NCI-H2171 (cell line): ENCODE results near the gene BTBD9.

Experiments
- DNase-seq: peaks from one replicate; lab custom pipeline; 2025; lab: John Stamatoyannopoulos, UW

Gene BTBD9

DNA sequence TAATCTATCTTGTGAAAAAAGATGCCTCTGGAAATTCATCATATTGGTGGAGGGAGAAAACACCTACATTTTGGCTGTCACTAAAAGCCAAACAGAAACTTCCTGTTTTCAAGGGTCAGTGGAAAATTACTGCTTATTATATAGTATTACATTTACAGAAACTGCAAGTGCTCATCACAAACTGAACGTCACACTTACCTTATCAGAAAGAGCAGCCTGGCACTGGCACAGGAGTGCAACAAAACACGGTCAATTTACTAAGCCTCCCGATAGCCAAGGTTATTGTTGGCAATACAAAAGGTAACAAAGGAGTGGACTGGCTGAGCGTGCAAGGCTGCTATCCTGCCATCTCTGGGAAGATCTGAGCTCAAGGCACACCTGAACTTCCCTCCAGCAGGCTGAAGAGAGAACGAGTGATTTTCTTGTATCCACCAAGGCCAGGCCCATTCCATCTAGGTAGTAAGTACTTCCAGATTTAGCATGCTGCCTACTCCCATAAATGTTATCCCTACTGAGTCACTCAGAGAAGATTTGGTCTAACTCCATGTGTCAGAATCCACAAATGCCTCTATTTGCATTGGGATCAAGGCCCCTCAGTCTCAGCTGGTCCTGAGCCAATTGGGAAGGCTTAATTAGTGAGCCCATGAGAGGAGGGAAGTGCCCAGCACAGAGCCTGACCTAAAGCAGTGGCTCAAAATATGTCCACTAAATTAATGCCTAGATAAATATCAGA, 399.8 kb downstream of the BTBD9 start:
- no peak for DNase-seq

DNA sequence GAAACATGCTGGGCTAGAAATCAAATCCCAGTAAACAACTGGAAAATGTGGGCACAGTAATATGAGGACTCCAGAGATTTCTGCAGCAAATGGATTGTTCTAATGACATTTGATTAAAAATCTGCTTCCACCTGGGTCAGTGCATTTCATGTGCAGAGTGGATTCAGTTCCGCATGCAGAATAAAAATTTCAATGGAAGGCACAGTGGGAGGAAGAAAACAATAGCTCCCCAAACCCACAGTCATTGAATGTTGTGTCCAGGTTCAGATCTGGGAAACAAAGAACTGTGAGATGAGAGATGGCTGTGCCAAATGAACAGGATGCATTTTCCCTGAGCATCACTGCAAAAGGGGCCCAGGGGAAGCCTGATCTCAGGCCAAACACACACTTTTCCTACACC, 403.1 kb downstream of the BTBD9 start:
- DNase-seq: no peak

DNA sequence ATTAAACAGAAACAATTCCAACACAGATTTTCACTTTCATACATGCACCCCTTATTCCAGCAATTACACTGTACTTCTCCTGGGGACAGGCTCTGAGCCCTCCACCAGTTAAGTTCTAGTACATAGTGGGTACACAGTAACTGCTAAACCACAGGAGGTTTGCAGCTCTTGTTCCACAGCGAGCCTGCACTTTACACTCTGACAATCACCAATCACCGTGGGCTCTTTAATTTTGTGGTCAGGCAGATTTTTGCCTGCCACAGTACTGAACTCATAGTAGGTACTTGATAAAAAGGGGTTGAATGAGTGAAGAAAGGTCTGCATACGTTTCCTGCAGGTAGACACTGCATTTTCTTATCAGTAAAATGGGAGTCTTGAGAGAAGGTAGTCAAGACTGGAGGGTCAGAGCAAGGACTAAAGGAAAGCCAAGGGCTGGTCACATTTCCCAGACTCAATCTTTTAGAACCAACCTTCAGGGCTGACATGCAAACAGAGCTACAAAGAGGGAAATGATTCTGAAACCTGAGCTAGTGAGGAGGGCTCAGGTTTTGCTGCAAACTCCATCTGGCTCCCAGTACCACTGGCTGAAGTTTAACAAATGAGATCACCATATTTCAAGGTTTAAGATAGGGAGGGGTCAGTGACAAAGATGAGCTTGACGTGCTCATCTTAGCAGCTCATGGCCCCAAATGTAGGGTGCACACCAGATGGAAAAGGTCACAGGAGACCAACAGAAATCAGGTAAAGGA, 404.6 kb downstream of the BTBD9 start:
- DNase-seq: peak; percentile 65

DNA sequence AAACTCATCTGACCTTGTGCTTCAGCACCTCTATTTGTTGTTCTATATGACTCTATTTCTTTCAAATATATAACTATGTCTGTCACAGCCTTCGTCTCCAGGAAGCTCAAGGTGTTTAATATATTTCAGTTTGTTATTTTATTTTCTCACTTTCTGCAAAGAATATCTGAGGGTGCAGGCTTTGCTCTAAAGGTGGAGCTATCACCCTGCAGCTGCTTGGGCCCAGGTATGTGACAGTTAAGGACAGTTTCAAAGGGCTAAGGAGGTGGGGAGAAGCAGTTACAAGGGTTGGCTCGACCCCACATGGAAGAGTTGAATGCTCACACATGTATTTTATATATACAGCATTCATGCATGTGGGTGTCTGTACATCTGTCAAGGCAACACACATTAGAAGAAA, 405.6 kb downstream of the BTBD9 start:
- DNase-seq: no peak

DNA sequence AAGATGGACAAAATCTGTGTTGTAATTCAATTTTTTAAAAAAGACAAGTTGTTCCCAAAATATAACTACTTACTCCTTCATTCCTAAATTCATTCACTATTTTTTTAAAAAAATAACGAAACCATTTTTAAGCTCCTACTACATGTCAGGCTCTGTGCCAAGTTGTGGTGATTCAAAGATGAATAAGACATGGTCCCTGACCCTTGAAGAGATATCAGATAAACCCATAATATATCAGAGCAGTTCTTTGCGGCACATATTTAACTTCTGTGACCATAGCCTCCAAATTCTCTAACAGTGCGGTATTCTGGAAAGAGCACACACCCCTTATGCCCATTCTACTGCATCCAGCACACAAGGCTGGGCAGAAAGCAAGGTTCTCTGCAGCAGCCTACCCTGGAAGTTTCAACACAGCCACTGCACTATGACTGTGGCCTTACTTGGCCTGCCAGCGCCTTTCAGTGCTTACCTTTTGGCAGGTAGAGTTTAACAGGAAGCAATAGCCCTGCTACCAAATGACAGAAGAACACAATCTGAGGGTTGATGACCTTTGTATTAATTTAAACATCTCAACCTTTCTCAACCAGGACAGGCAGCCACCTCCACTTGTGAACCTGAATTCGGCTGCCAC, 406.5 kb downstream of the BTBD9 start:
- no peak for DNase-seq

DNA sequence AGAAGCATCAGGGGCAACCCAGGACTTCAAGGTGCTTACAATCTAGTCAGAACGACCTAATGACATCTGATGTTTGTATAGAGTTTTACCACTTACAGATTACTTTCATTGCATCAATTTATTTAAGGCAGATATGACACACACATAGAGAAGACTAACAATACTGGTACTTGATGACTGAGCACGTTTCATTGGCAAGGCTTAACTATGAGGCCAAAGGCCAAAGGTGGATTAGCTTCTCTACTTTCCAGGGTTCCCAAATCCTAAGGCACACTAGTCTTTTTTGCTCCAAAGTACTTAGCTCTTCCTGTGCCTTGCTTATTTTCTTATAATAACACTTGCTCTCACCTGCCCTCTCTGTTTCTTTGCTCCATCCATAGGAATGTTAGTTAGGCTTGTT, 414.0 kb downstream of the BTBD9 start:
- no peak for DNase-seq

DNA sequence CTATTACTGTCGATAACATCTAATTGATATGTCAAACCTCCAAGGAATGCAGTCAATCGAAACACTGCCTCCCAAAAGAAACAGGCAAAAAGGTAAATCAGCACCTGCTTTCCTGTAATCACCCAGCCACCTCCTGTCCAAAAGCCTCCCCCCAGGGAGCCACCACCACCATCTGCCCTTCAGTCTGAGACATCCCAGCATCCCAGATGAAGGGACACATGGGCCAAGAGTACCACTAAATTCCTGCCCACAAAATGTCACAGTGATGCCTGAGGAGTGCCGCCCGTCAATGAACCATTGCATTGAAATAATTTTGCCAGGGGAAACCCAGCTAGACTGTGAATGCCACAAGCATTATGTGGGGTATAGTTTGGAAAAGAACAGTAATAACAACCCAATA, 418.5 kb downstream of the BTBD9 start:
- peak; percentile 79 for DNase-seq

DNA sequence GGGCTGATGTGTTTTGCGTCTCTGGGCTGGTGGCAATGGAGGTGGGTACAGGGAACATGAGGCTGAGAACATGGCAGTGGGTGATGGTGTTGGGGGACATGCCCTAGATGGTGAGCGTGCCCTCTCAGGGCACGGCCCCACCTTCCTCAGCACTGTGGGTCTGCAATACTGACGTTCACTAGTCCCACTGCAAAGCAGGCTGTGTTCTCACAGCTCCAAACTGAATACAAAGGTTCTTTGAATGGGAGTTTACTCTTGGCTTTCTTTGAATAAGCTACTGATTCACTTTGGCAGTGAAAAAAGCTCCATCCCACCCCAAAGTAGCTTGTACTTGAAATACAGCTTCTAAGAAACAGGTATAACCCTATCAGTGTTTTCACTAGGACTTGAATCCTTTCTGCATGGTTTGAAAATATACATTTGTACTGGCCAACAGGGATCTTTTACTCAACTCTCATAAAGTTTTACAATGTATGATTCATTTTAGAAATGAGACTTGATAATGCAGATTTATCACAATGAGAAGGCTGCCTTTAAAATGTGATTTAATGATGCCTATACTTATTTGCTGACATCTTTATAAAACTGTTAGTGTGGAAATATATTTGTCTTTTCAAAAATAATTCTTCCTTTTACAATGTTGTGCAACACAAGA, 419.5 kb downstream of the BTBD9 start:
- no peak for DNase-seq

DNA sequence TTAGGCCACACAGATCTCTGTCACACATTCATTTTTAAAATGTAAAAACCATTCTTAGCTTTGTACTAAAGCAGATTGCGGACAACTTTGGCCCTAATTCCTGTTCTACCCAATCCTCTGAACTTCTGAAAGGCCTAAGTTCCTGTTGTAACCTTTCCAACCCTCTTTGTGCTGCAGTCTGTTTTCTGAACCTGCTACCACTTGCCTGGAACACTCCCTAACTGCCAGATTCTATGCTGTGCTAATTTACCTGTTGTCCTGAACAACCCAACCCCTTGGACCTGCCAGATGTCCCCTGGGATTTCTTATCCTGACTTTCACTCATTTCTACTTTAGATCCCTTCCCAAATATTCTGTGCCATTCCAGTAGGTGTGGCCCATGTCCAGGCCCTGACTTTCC, 421.5 kb downstream of the BTBD9 start:
- DNase-seq: no peak

DNA sequence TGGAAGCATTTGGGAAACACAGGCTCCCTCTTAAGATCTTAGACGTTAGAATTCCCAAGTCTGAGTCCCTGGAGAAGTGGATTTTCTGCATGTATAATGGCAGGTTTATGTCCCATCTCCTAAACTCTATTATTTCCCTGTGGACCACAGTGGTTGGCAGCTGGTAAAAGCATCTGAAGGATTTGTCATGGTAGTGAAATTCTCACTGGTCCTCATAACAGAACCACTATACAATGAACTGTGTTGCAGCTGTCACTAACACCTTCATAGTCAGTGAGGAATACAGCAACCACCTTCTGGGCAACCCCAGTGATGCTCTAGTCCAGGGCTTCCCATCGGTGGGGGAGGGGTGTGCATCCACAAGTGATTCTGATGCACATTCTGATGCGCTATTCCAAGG, 423.3 kb downstream of the BTBD9 start:
- DNase-seq: no peak

DNA sequence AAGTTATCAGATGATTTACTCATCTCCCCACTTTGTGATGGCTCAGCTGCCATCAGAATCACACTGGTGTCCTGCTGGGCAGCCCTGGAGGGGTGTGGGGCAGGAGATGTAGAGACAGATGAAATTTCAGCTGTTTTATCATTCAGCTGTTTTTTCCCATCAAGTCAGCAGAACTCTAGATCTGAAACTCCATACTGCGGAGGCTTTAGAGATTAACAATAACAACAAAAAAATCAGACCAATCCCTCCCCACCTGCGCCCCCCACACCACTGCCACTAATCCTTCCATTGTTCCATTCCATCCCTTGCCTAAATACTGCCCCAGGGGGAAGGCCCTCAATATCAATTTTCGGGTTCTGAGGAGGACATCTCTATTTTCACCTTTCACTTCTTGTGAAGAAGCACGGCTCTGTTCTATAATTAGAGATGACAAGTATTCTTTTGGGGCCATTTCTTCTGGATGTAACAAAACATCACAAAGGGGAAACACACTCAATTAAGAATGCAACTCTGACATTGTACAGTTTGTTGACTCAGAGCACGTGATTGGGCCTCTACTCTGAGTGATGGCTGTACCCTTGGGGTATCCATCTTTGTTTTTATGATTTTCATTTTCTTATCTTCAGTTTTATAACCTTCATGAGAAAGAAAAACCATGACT, 423.9 kb downstream of the BTBD9 start:
- no peak for DNase-seq

DNA sequence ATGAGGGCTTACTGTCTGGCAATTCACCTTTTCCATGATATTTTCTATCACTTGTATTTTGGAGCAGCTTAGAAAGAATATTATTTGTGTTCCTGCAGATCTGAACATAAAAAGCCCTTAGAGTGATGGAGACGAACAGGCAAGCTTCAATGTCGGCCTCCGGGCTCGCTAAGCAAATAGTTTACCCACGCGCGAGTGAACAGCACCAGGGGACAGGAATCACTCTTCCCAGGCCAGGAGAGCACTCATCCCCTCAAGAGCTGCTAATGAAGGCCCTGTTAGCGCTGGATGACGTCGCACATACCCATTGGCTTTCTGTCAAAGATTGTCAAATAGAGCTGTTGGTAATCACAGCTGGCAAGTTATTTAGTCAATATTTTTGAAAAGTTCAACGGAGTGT, 424.5 kb downstream of the BTBD9 start:
- DNase-seq: no peak

DNA sequence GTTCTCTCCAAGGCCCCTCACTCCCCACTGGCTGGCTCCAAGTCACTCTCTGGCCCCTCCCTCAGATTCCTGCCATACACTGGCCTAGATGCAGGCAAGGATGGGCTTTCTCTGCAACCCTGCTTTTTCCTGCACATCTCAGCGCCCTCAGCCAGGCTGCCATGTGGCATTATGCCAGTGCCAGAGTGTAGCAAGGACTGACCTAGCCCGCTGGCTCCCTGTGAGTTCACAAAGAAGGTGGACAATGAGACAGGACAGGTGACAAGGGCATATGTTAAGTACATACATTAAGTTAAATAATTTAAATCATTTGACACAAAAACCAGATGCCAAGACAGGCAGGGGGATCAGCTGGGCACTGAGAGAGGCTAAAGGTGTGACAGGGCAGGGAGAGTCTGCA, 425.6 kb downstream of the BTBD9 start:
- DNase-seq: no peak

DNA sequence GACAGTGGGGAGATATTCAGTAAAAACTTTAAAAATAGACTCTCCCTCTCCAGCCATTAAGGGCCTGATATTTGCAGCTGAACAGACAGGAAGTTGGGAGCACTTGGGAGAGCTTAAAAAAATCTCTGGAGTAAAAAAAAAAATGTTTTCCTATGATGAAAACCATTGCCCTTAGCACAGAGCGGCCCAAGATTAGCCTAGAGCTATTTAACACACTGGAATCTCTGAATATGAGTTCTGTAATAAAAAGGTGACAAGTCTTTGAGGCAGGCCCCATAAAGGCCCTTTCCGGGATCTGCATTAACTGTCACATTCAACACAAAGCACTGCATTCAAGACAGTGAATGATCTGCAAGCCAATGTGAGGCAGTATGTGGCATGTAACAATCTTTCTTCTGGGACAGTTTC, 426.5 kb downstream of the BTBD9 start:
- no peak for DNase-seq

DNA sequence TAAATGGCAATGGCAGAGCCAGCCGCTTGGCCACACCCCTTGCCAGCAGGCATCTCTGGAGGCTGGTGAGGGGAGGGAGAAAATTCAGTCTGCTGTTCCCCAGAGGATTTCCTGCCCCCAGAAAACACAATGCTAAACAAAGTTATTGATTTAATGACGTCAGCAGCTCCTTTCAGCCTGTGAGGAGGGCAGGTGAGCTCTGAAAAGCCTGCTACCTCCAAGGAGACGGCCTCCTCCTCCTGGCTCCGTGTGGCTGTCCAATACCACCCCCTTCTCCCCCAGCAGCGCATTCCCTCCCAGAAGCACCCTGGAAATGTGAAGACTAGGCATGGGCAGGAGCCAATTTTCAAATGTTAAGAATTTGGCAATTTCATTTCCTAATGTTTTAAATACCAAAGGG, 427.1 kb downstream of the BTBD9 start:
- DNase-seq: peak; percentile 86

DNA sequence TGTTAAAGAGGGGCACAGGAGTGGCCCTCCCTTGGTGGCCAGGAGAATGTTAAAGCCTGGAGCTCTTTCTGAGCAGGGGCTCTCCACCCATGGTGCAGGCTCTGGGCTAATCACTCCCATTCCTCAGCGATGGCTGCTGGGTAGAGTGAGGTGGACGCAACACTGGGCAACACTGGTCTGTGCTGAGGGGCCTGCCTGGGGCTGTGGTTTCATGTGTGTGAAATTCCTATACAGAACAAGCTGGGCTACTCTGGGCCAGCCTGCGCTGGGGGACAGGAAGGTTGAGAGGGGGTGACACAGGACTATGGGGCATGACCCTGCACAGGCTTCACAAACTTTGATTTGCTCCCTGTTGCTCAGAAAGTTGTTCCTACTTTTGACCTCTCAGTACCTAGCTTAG, 427.6 kb downstream of the BTBD9 start:
- no peak for DNase-seq

DNA sequence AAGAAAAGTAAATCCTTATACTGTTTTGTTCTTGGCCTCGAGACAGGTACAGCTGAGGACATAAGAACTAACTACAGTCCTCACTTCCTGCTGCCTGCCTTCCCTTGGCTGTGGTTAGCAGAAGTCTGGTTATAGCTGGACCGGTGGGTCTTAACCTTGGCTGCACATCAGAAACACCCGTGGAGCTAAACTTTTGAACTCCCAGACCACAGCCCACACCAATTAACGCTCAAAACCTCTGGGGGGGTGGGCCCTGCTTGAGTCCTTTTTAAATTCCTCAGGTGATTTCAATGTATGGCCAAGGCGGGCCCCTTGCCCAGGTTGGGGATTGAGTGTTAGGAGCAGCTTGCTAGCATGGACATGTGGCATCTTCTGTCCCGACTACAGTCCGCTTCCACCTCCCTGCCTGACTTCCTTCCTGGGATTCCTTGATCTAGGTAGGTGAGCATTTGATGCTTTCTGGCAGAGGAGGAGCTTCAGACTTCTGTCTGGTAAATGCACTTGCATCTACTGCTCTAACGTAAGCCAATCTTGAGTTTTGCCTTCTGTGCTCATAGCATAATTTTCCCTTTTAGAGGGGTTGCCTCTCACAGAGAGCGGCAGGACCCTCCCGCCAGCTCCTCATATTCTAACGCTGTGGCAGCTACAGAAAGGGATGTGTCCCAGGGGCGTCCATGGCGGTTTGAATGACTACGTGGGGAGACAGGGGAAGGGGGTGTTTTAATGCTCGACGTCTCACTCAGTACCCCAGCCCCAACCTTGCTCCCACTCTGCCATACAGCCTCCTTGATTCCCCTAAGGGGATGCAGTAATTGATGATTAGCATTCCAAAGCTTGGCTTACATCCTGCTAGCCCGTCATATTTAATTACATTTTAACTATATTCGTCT, 430.1 kb downstream of the BTBD9 start:
- DNase-seq: no peak

DNA sequence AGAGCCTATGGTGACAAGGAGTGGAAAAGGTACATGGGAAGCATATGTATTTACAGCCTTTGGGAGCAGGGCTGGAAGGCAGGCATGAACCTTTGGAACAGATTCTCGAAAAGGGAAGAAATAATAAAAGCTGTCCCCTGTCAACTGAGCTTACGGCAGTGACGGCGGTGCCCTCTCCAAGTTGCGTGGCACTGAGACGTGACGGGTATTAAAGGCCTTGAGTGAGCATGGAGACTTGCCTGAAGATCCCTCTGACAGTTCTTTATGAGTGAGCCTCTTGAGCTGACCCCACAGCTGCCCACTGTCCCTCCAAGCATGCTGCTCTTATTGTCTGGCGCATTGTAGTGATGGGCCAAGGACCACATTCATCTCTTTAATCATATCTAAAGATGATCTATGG, 431.7 kb downstream of the BTBD9 start:
- no peak for DNase-seq

DNA sequence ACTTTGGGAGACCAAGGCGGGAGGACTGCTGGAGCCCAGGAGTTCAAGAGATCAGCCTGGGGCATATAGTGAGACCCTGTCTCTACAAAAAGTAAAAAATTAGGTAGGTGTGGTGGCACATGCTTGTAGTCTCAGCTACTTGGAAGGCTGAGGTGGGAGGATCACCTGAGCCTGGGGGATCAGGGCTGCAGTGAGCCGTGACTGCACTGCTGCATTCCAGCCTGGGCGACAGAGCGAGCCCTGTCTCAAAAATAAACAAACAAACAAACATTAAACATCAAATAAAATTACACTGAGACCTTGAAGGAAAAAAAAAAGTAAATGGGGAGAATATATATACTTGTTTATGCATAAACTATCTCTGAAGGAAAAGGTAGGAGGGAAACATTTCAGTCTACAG, 432.4 kb downstream of the BTBD9 start:
- no peak for DNase-seq

DNA sequence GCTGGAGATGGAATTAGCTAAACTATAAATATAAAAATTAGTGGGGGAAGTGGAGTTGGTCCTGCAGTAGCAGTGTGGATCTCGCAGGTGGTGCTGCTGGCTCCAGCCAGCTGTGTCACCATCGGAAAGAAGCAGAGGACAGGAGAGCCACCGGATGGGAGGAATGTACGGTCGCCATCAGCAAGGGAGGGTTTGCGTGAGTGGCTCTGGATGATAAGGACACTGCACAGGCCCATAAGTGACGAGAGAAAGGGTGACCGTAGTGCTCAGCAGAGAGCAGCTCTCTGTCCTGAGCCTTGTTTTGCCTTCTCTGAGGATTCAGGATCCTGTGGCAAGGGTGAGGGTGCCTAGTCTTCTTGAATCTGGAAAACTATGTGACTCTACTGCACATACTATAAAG, 441.5 kb downstream of the BTBD9 start:
- no peak for DNase-seq

DNA sequence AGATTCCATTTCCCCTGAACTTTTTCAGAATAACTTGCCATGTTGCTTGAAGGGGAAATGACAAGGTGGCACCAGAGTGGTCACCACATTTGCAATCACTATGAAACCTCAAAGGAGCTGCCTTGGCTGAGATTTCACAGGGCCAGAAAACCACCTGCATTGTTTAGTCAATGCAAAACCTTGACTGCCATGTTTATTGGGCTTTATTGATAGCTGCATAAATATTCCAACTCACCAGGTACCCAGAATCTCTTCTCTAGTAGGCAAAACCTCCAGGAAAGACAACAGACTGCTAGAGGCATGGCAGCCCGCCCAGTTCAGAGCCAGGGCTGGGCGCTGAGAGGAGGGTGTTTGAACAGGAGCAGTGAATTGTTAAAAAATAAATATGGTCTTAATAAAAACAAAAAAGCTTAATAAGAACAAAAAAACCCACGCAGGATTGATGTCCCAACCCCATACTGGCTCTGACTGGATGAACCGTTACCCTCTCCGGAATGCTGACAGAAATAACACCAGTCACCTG, 444.6 kb downstream of the BTBD9 start:
- DNase-seq: no peak
